Head of caudate nucleus (tissue), 42 donors: ENCODE measurements around the gene CCS.
A peak's percentile ranks its signal among the peaks of the same experiment; 100 is the strongest.
"Not testable (repeated sequence)": the region's sequence is repeated elsewhere in the genome, so short reads cannot be mapped to it uniquely, and the experiment has no call there.

Experiments used
- DNase-seq, 42 donors: peaks; one replicate each; pipeline versions ENCODE4 v3.0.0 to v3.0.0-alpha.2; 2020 to 2021; ENCODE audit warnings: mixed read lengths in 7 of 42
- intact Hi-C: fragments of 100-400 bp; cut with DNase I; formaldehyde crosslinking; loops from one replicate; pipeline ENCODE4 v1.15.0; 2022

Gene CCS

DNA sequence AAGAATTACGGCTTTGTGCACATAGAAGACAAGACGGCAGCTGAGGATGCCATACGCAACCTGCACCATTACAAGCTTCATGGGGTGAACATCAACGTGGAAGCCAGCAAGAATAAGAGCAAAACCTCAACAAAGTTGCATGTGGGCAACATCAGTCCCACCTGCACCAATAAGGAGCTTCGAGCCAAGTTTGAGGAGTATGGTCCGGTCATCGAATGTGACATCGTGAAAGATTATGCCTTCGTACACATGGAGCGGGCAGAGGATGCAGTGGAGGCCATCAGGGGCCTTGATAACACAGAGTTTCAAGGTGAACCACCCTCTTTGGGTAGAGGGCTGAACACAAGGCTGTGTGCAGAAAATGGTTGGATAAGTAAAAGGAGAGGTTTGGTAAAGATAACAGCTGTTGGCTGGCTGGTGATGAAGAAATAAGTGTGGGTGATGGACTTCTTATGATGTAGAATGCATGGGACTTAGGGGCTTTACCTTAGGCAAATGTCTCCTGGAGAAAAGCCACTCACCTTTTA lies 46.9 kb downstream of the CCS start:
- DNase-seq, result not testable (repeated sequence)

DNA sequence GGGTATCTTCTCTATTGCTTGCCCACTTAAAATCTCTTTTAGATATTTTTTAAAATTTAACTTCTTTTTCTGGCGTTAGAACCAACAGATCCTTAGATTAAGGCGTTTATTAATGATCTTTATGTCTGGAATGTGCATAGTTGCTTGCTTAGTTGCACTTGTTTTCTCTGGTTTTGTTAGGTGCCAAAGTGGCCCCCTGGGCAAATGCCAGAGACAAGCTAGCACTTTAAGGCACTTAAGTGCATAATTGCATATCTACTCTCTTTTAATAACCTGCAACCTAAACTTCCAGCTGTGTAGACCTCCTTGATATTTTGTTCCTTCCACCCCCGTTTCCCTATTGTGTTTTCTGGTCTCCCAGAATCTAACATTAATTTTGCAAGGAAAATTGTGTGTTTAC lies 48.8 kb downstream of the CCS start:
- intact Hi-C loops, result loop anchor here (5.0 kb wide), 1 partner anchor 35 kb away; the partner anchor contains the start of gene RBM4B
- DNase-seq, result no peak

More for the DNA sequence above, 46.9 kb downstream of the CCS start:
- intact Hi-C loops, result loop anchor here (2.0 to 5.0 kb wide), 2 partner anchors 23 to 37 kb away; partner anchors contain the start of genes RBM14 and RBM4B

DNA sequence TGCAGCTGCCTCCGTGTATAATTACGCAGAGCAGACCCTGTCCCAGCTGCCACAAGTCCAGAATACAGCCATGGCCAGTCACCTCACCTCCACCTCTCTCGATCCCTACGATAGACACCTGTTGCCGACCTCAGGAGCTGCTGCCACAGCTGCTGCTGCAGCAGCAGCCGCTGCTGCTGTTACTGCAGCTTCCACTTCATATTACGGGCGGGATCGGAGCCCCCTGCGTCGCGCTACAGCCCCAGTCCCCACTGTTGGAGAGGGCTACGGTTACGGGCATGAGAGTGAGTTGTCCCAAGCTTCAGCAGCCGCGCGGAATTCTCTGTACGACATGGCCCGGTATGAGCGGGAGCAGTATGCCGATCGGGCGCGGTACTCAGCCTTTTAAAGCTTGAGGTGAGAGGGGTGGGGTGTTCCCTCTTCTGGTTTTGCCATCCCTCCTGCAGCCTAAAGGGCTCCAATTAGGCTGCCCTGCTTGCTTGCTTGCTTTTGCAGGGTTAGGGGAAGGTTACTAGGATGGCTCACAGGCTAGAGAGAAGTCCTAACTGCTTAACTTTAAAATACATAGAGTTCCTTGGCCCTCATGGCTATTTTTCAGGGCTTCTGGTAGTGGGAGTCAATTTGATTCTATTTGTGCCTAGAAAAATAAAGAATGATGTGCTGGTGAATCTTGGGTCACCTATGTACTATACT lies 50.9 kb downstream of the CCS start:
- intact Hi-C loops, result loop anchor here (5.0 kb wide), 1 partner anchor 33 kb away; the partner anchor contains the start of gene RBM4B
- no peak for DNase-seq

DNA sequence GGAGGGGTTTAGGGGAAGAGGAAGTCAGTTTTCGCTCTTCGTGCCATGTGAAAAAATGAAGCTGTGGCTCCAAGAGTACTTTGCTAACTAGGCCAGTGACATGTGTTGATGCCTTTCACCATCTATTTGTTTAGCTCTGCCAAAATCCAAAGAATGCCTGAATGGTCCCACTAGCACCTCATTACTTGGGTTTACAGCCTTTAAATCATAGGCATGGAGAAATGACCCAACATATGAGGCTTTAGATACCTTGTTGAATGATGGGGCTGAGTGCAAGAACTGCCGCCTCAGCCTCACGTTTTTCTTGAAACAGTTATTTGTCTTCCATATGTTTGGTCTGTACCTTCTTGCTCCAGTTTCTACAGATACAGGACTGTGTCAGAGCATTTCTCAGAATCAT lies 53.8 kb downstream of the CCS start:
- intact Hi-C loops, result no loop called here
- DNase-seq, result no peak

DNA sequence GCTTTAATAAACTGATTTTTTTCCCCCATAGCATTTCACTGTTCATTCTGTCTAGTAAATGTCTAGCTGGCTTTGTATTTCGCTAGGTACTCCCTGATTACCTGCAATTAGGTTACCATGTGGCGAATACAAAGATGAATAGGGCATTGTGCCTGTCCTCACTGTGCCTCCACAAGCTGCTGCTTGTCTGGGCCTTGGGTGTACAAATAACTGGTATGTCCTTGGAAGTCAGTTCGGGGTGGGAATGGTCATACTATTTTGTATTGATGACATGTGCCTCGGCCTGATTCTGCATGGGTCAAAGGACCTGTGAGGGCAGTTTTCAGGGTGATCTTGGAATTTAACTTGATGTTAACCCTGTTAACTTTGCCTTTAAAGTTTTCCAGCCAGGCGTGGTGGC lies 56.9 kb downstream of the CCS start:
- DNase-seq, result no peak
- intact Hi-C loops, result no loop called here

DNA sequence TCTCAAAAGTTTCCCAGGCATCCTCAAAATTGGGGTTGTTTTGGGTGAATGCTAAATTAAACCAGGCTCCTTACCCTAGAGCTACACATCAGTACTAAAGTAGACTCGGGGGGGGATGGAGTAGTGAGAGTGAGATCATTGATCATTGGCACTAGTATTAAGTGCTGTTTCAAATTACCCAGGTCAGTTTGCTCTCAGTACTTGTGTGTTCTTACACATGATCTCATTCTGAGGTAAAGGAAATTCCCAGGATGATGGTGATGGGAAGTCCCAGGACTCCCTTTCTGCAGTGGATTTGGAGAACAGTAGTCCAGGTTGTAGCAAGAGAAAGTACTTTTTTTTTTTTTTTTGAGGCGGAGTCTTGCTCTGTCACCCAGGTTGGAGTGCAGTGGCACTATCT lies 58.0 kb downstream of the CCS start:
- DNase-seq, result no peak
- intact Hi-C loops, result no loop called here

DNA sequence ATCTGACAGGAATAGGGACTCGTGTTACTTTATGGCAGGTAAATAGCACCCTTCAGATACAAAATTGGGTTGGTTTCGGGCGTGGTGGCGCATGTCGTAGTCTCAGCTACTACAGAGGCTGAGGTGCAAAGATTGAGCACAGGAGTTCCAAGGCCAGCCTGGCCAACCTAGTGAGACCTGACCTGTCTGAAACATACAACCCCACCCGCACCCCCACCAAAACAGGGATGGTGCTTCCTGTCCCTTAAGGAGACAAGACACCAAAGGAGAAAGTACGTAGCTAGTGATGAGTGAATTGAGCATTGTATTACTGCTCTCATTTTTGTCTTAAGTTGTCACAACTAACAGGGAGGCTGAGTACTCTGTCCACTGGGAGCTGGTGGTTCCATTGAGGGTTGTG lies 59.7 kb downstream of the CCS start:
- DNase-seq, result peak in 6 of 42 donors; percentile 11 to 43 (median 18)
- intact Hi-C loops, result no loop called here

DNA sequence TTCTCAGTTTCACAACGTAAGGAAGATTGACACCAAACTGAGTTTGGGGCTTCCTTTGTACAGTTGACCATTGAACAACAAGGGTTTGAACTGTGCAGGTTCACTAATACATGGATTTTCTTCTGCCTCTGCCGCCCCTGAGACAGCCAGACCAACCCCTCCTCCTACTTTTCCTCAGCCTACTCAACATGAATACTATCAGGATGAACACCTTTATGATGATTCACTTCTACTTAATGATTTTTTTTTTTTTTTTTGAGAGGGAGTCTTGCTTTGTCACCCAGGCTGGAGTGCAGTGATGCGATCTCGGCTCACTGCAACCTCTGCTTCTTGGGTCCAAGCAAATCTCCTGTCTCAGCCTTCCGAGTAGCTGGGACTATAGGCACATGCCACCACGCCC lies 60.1 kb downstream of the CCS start:
- intact Hi-C loops, result no loop called here
- DNase-seq, result peak in 6 of 42 donors; percentile 18 to 53 (median 28)
